HG02885 (cell line): ENCODE data around the gene NRBP1.

Source experiments
- ATAC-seq: cut with Tn5 transposase; IDR thresholded peaks from one replicate; pipeline ENCODE4 v1.9.1; 2021; ENCODE audit warnings: mild to moderate bottlenecking; ENCODE audit not compliant: unreplicated experiment, poor library complexity

Gene NRBP1

DNA sequence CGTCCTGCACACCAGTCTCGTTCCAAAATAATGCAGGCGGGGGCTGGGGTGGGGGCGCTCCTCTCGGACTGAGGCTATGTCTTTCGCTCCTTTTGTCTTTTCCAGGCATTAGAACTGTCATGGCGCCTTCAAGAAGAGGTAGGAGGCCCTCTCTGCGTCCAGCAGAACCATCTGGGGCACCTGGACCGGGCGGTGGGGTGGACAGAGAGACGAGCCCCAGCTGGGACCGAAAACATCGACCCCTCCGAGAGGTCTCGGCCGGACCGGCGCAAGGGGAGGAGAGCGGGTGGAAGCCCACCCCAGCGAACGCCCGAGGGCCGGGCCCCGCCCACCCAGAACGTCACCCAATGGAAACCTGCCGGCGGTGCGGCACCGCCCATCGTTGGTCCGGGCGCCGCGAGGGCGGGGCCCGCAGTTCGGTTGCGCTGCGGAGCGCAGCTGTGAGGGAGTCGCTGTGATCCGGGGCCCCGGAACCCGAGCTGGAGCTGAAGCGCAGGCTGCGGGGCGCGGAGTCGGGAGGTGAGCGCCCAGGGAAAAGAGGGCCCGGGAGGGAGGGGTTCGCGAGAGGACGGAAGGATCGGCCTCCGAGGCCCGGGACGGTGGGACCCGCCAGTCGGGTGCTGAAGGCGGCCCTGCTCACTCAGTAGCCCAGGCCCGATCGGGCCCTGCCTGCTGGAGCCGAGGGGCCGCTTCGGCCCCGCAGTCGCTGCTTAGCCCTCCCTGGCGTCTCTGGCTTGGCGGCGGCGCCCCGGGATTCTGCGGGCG, at the start of gene NRBP1:
NRBP1 (plus strand) TSS at position 419 of the 765 bp plus-strand sequence. CDS start 4,643 bp downstream, outside the sequence.
- ATAC-seq: peak; percentile 87

- ATAC-seq: no peak
Measured at GRCh38 chr2:27378809-27379290, 49.6 kb upstream of the NRBP1 start.

DNA sequence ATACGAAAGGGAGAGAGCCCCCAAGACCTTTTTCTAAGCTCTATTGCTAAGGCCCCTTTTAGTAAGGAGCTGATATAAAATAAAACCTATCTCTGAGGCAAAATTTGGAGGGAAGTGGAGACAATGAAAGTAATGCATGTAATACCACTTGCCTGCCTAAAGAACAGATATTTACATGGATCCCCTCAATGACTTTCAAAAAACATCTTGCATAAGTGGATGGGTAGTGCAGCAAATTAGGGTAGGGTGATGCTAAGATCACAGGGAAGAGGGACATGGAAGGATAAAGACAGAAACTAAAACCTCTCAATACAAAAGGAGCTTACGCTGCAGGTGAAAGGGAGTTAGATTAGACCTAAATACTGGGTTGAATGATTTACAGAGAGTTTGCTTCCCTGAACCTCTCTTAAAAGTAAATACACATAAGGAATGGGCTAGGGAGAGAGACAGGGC, 49.0 kb upstream of the NRBP1 start:
- ATAC-seq: no peak

DNA sequence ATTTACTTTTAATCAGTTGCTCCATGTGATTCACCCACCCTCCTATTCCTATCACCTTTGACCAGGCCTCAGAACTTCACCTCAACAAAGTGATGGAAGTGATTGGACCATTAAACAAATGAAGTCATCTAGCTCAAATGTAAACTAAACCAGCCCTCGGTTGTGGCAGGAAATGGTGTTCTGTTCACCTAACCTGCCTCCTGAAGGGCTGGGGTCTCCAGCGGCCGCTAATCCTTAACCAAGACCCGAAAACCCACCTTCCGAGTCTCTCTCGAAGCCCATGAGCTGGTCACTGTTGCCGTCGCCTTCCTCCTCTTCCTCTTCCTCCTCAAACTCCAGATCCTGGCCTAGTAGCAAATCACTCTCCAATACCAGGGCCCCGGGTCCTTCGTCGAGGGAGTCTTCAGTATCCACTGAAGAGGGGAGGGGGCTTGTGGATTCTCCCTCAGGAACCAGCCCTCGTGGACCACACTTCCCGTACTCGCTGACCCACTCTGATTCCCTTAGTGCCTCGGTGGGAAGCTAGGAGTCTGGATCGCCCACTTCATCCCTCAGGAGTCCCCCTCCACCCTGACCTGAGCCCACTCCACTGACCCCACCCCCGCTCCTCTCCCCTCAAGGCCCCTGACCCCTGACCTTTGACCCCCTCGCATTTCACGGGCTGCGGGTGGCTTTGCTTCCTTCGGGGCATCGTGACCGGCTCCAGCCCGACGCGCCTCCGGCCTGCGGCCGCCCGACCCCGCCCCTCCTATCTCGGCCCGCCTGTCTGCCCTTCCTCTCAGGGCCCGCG, 48.4 kb upstream of the NRBP1 start:
- peak; percentile 40 for ATAC-seq

DNA sequence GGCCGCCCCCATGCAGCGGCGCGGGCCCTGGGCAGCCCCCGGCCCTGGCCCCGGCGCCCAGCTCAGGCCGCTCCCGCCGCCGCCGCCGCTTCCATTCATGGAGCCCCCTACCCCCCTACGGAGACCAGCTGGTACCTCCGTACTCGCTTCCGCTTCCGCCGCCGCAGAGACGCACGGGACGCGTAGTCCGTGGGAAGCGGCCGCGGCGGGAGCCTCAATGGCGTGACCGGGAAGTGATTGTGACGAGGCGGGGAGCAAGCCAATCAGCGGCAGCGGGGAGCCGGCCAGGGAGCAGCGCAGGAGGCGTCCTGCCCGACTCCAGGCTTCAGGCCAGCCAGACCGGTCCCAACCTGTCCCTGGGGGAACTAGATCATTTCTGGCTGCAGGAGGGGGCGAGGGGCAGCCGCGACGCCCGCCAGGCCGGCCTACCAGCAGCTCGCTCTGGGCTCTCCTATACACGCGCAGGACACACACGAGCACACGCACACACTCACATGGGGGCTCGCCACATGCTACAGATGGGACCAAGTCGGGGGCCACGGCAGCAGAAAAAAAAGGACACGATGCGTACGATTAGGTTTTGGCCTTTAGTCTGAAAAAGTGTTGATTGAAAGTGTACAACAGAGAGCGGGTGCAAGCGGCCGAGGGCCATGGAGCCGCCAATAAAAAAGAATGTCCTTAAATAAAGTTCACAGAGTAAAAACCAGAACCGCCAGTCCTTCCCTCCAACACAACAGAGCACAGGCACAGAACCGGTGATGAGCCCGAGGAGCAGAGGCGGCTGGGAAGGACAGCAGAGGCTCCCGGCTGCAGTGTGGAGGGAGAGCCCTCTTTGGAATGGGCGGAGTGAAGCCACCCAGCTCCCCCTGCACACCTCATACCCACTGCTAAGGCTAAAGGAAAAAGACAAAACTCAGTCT, 47.5 kb upstream of the NRBP1 start, which contains the start of gene ZNF513:
ZNF513 (minus strand) TSS at position 109 of the 920 bp plus-strand sequence. CDS start 208 bp downstream, outside the sequence.
- peak; percentile 92 for ATAC-seq

DNA sequence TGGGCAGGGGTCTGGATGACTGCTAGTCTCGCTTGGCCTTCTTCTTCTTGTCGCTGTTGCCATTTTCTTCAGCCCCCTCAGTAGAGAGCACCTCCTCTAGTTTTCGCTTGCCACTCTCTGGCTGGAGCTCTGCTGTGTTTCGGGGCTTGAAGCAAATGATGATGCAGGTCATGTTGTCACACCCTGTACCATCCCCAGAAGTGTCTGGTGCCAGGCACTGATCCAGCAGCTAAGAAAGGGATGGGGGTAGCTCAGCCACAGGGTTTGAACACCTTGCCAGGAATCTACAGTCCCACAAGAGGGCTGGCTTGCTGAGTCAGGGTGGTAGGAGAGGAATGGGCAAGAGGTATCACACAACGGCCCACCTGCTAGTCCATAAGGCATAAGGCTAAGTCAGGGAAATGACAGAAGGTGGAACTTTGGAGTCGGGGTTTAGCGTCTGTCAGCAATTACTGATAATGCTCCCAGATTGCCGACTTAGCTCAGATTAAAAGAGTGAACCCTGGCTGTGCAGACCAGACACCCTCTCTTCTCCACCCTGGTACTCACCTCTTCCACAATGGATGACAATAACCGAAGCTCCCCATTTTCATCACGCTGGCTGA, 46.8 kb upstream of the NRBP1 start:
- ATAC-seq: no peak

GRCh38 chr2:27390822-27391679, 37.4 kb upstream of the NRBP1 start:
- no peak for ATAC-seq

- no peak for ATAC-seq
Measured at GRCh38 chr2:27393225-27393624, 35.2 kb upstream of the NRBP1 start.

- ATAC-seq: no peak
Measured at GRCh38 chr2:27398962-27399361, 29.5 kb upstream of the NRBP1 start.

GRCh38 chr2:27400348-27401135, 27.9 kb upstream of the NRBP1 start:
- no peak for ATAC-seq

DNA sequence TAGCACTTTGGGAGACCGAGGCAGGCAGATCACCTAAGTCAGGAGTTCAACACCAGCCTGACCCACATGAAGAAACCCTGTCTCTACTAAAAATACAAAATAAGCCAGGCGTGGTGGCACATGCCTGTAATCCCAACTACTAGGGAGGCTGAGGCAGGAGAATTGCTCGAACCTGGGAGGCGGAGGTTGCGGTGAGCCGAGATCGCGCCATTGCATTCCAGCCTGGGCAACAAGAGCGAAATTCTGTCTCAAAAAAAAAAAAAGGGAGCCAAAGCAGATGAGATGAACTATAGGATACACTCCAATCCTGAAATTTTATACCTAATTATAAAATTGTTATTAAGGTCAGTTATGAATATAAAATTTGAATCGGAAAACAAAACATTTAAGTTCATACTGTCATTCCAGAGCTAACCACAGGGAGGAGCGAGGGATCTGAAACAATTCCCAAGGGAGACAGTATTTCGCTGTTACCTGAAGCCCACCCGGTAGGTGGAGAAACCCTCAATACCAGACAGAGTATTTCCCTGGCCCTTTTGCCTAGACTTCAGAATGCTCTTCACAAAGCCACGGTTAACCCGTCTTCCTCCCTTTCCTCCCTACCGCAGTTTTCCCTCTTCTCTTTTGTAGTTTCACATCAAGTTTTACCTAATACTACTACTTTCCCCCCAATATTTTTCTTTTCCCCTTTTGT, 20.5 kb upstream of the NRBP1 start:
- no peak for ATAC-seq

DNA sequence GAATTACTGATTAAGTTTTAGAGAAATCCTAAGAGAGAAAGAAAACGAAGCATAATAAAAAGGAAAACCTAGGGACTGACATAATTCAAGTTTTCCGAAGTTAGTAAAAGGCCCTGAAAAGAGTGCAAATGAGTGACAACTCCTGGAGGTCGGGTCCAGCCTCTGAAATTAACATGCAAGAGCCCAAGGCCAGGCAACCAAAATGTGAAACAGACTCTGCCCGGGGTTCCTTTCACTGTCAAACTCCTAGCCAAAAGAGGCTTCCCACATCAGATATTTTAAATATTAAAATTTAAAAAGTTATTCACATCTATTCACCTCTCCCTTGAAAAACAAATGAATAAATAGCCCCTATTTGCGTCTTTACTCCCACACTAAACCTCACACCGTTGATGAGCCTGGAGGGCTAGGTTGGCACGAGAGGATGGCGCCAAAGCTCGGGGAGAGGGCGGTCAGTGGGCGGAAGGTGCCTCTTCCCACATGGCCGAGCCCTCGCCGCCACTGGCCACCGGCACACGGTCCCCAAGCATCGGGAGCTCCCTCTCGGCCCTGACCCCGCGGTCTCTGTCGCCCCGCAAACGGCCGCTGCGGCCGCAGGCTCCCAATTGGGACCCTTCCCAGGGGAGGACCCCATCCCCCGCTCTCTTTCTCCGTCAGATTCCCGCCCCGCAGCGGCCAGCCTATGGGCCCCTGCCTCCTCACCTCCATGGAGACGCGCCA, 19.7 kb upstream of the NRBP1 start:
- ATAC-seq: peak; percentile 25

DNA sequence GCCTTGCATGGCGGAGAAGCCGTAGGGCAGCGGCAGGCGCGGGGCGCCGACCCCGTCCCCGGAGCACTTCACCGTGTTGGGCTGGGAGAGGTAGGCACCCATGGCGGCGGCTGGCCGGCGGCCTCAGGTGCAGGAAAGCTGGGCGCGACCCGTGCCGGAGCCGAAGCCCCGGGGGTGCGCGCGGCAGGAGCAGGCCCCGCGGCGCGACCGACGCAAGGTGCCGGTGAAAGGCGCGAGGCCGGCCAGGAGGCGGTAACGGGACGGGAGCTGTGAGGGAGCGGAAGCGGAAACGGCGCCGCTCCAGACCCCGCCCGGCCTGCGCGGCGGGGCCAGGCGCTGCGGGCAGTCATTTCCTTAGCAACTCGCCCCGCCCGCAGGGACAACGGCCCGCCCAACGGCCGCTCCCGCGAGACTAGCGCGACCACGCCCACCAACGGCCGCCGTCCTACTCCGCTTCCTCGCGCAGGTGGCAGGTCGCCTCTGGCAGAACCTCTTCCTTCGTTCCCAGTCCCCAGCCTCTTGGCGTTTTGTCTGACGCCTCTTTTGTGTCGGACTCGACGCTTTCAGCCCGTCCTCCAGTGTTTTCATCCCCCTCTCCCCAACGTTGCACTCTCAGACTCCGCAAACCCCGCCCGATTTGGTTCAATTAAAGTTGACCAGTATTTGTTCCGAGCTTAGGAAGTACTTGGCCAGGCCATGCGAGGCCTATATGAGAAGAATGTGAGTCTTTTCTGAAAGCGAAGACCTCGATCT, 18.9 kb upstream of the NRBP1 start, which contains the start of gene PPM1G:
PPM1G (minus strand) TSS at position 271 of the 753 bp plus-strand sequence; CDS start at position 102, 169 bp downstream.
- ATAC-seq: peak; percentile 96

DNA sequence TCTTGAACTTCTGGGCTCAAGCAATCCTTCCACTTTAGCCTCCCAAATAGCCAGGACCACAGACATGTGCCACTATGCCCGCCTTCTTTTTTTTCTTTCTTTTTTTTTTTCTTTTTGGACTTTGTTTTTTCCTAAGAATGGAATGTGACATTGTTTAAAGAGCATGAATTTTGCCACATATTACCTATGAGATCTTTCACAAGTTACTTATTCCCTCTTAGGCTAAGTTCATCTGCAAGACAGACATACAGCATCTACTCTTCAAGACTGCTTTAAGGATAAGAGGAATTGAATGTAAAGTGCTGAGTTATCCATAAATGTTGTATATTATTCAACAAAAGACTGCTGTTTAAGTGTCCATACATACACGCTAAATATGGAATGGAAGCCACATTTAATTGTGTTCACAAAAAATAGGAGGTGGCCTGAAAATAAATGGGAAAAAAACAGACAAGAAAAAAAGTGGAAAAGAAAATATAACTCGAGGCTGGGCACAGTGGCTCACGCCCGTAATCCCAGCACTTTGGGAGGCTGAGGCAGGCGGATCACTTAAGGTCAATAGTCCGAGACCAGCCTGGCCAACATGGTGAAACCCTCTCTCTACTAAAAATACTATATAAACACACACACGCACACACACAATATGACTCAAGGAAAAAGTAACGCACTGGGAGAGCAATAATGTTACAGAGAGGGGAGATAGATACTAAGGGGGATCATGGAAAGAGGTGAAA, 15.8 kb upstream of the NRBP1 start:
- ATAC-seq: no peak

DNA sequence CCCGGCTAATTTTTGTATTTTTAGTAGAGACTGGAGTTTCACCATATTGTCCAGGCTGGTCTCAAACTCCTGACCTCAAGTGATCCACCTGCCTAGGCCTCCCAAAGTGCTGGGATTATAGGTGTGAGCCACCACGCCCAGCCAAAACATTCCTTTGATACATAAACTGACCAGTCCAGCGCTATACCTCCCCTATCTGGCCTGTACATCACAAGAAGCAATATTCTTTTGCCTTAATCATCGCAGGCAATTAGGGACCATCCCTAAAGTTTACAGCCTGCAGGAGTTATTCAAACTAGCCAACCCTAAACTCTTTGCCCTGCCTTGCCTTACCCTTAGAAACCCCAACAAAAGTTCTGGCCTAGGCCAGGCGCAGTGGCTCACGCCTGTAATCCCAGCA, 12.3 kb upstream of the NRBP1 start:
- no peak for ATAC-seq
